G401.6 (cell line): ENCODE results near the gene RPL37.

Source experiments
- FAIRE-seq: peaks from 2 replicates; lab custom pipeline; 2012; peaks lifted over from hg19 to GRCh38; lab: Jason Lieb, UNC

RPL37 gene

DNA sequence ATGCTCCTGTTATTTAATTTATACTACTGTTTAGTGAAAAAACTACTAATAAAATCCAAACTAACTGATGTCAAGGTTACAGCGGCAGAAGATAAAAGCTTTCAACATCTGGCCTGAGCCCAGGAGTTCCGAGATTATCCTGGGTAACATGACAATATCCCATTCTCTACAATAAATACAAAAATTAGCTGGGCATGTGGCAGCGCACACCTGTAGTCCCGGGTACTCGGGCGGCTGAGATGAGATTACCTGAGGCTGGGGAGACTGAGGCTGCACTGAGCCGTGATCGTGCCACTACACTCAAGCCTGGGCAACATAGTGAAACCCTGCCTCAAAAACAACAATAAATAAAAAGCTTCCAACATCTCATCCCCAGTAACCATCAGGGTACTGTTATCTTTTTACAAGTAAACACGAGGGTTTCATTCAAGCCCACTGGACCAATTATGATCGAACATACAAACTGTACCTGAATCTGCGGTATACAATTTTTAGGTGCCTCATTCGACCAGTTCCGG is 1.3 kb downstream of the RPL37 start:
- no peak for FAIRE-seq

DNA sequence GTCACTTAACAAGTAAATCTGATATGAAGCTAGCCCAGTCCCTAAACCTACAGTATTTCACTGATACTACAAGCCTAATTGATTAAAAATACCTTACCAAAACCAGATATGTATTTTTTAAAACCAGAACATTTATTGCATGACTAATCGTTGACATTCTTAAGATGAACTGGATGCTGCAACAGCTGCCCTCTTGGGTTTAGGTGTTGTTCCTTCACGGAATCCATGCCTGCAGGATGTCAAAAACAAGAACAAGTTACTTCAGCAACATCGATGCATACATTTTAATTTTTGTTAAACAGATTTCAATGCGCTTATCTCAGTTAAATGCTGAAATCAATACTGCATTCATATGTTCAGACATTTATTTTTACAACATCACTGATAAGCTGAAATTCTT is 2.7 kb downstream of the RPL37 start:
- FAIRE-seq: no peak

DNA sequence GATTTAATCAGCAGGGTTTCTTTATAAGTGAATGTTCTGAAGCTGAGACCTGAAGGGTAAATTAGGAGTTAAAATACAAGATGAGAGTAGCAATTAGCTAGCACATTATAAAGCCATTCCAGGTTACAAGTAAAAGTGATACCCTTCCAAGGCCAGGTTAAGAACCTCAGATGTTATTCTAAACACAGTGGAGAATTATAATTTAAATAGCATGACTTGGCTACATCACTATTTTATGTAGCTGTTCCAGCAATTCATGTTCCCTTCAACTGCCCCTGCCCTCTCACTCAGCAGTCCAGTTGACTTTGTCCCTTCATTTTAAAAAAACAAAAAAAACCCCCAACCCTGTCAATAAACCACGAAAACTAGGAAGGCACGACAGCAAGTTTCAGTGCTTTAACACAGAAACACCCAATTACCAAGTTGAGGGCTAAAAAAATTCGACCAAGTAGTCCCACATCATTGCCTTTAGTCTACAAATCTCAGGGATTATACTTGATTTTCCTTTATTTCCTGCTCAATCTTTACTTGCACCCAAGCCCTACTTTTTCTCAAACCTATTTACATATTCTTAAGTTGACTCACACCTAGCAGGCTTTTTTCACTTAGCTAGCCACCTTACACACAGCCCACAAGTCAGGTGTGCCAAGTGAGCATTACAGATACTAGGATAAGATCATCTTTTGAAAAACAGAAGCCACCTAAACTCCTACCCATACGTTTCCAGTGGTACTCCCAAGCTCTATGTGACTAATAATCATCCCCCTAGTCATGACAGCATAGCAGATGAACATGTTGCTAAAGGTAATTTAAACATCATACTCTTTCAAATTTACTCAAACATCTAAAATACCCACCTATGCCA is 3.4 kb downstream of the RPL37 start:
- no peak for FAIRE-seq

DNA sequence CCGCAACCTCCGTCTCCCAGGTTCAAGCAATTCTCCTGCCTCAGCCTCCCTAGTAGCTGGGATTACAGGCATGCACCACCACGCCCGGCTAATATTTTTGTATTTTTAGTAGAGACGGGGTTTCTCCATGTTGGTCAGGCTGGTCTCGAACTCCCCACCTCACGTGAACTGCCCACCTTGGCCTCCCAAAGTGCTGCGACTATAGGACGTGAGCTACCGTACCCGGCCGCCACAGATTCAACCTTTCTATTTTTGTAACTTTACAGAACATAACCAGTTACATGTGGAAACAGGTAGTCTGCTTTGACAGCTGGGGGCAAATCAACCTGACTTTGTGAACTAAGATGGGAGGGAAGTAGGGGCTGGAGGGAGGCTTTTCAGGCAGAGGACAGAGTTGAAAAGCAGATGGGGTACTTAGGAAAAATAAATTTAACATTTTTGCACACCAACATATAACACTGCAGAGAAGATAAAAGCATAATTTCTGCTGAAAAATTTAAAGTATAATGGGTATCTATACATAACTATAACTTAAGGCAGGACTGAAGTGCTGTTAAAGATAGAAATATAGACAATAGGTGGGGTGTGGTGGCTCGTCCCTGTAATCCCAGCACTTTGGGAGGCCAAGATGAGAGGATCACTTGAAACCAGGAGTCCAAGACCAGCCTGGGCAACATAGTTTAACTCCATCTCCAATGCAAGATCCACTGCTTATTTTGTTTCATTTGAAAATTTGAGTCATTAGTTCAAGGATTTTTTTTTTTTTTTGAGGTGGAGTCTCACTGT is 5.1 kb downstream of the RPL37 start:
- no peak for FAIRE-seq

DNA sequence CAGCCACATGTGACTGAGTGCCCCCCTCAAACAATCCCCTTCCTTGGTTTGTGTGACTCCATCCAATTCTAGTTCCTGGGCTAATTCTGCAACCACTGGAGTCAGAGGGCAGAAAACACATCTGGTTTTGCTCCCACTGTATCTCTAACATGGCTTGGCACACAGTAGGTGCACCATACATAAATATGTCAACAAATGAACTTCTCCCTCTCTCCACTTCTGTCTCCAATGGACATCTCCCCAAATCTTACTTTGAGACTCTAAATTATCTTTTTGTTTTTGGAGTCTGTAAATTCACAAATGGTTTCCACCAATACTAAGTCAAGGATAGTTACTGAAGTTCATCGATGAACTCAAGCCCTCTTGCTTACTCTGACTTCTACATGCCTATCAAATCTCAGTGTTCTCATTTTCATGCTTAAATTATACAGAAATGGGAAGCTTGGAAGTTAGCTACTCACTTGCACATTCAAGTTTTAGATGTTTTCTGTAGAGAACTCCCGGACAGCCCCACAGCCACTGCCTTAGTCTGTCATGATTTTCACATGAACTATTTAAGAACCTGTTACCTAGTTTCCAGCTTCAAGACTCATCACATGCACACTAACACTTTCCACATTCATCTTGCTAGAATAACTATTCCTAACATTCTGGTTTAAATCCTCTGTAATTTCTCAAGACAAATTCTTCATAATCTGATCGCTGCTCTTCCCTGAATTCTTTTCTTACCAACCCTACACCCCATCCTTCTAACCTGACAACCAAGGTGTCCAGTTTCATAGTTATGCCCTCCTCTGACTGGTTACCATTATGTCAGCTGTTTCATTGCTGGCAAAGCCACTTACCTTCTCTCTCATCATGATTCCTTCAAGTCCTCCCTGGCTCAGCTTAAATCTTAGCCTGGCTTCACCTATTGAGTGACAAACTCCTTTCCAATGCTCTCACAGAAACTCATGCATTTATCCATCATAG is 6.0 kb downstream of the RPL37 start:
- FAIRE-seq: no peak

DNA sequence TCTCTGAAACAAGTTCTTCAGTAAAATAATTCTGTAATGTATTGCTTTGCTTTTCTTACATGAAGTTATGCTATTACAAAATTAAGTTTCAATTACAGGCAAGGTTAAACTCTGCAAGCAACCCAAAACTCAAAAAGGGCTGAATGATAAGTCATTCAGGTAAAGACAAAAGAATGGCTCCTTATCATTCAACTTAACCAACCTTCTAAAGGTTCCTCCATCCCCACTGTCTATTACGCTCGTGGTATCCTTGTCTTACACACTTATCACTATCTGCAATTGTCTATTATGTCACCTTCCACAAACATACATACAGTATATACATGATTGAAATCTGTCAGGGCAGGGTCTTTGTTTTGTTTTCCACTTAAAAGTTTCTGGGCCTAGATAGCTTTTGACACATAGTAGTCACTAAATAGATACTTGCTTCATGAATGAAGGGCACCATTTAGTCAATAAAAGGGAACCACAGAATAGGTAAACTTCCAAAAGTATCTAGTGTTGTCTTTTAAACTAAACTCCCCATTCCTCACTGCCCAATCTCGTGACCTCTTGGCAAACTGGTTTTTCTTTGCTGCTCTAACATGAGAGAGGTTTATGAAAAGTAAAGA is 6.9 kb downstream of the RPL37 start:
- FAIRE-seq: no peak

DNA sequence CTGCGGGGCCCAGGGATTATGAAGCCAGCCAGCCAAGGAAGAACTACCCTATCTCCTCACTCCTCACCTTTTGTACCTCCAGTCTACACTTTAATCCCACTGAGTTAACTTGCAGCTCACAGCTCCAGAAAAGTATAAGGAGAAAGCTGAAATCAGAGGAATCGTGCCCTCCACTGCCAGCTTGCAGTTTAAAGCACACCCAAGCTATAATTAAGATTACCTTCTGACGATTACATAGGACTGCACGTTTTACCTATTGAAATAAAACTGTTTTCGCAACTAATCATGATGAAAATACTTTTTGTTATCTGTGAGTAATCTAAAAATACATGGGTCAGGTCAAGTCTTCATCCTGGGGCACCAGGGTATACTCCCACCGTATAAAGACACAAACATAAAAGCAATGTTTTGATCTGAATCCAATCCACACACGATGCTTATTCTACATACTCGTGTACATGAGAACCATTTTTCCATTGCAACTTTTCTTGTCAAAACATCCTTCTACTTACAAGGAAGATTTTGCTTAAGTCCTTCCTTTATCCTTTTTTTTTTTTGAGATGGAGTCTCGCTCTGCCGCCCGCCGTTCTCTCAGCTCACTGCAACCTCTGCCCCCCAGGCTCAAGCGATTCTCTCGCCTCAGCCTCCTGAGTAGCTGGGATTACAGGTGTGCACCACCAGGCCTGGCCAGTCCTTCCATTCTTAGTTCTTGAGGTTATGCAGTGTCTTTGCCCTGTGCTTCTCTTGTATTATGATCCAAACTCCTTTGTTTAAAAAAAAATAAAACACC is 7.6 kb downstream of the RPL37 start:
- no peak for FAIRE-seq

DNA sequence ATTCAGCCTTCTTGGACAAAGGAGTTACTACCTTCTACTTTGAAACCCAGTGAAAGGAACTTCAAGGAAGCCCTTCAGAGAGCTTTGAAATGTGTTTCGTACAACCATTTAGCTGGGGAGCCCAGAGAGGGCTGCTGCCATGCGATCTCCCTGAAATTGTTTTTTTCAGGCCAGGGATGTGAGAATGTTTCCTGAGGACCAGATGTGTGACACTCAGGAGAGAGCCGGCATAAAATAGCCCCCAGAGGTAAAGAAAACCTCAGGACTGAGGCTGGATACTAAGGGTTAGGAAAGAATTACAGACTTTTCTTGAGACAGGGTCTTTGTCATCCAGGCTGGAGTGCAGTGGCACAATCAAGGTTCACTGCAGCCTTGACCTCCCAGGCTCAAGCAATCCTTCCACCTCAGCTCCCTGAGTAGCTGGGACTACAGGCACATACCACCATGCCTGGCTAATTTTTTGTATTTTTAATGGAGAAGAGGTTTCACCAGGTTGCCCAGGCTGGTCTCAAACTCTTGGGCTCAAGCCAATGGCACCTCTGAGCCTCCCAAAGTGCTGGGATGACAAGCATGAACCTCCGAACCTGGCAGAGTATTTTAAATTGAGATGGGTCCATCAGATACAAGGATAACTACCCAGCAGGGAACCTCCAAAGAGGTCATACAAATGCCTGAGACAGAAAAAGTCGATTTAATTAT is 8.4 kb downstream of the RPL37 start:
- FAIRE-seq: peak; percentile 21

DNA sequence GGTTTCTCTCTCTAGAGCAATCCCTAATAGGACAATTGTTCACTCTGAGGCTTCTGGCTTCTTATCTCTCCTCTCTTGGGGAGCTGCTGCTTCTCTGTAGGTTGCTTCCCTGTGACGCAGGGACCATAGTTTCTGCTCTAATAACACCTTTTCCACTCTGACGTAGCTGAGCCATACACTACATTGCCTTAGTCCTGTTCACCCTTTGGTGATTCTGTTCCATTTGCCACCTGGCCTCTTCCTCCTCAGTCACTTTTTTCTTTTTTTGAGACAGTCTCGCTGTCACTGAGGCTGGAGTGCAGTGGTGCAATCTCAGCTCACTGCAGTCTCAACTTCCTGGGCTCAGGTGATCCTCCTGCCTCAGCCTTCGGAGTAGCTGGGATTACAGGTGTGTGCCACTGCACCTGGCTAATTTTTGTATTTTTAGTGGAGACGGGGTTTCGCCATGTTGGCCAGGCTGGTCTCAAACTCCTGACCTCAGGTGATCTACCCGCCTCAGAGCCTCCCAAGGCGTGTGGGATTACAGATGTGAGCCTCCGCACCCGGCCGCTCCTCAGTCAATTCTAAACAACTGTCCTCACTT is 9.5 kb downstream of the RPL37 start:
- FAIRE-seq: peak; percentile 86

DNA sequence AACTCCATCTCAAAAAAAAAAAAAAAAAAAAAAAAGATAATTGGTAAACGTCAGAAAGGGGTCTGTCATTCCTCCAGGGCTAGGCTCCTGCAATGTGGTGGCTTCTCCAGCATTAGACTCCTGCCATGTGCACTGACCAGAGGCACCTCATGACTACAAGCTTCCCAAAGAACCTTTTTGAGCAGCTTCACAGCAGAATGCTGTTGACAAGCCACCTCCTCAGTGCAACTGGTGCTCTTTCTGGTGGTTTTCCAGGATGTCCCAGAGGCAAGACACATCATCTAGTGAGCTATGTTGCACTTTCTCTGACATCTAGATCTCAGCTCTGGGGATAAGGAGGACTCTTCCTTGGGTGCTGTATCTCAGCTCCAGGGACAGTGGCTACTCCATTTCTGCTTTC is 11.6 kb downstream of the RPL37 start:
- FAIRE-seq: peak; percentile 89

DNA sequence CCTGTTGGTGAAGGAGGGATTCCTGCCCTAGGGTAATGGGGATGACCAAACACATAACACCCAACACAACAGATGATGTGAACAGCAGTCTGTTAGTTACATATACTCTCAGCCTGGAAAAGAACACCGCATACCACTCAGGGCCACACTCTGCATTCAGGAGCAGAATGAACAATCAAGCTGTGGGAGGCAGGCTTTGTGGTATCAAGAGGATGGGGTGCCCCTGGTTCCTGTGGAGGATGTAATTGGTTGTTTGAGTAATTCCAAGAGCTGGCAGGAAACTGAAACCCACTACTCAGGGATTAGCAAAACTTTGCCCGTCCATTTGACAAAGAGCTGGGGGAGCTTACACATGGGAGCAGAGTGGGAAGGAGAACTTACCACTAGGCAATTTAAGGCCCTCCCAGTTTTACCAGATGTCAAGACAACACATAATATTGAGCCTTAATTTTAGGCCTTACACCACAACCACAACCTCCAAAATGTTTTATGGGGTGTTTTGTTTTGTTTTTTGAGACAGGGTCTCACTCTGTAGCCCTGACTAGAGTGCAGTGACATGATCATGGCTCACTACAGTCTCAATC is 21.2 kb downstream of the RPL37 start:
- FAIRE-seq: no peak

DNA sequence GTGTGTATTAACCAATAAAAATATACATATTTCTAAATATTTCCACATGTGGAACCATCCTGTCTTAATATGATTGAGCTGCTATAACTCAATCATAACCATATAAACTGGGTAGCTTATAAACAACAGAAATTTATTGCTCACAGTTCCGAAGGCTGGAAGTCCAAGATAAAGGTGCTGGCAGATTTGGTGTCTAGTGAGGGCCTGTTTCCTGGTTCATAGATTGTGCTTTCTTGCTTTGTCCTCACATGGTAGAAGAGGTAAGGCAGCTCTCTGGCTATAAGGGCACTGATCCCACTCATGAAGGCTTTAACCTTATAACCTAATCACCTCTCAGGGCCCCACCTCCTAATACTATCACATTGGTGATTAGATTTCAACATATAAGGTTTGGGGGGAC is 22.9 kb downstream of the RPL37 start:
- no peak for FAIRE-seq

DNA sequence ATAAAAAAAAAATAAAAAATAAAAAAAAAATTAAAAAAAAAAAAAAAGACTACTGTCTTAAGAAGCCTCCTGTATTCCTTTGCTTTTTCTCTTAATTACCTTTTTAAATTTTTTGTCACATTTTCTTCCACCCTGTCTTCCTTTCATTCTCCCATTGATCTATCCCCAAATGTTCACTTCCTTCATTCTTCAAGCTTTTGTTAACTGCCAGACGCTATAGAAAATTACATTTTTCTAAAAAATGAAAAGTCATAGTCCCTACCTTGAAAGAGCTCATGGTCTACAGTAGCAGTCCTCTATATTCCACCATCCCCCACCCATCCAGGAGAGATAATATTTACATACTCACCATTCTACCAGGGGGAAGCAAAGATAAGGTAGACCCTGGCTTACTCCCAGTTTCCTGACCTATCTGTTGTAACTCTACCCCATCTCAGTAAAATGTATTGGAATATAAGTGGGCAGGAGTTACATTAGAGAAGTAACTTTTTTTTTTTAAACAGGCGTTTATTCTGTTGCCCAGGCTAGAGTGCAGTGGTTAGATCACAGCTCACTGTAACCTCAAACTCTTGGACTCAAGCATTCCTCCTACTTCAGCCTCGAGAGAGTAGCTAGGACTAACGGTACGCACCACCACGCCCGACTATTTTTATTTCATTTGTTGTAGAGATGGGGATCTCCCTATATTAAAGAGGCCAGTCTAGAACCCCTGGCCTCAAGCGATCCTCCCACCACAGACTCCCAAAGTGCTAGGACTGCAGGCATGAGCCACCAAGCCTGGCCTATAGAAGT is 33.1 kb downstream of the RPL37 start:
- no peak for FAIRE-seq

DNA sequence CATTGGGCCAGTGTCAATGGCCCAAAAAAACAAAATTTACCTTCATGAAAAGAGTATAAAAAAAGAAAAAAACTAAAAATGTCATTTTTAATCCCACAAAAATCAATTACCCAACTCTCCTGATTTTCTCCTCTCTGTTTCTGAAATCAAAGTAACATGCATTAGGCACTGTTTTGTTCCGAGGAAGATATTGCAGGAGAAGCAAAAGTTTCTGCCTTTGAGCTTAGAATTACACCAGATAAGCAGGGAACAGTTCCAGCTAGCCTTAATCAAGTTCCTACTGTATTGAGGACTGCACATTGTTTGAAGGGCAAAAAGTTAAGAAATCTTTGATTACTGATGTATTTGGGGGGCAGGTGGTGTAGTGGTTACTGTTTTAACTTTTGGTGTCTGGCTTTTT is 35.8 kb downstream of the RPL37 start:
- FAIRE-seq: no peak

DNA sequence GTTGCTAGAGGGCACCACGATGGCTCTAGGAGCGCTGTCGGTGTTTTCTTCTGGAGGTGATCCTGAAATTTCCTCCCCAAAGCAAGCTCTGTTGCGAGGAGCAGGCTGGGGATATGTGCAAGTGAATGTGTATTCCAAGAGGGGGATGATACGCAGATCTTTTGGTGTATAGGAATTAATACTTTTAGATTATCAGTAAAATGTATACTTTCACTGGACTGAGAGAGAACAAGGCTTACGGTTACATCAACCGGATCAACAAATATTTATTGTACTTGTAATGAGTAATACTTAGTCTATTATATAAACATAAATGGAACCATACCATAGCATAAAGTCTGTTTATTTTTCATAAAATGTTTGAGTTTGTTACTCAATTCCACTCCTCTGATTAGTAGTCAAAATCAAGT is 36.2 kb downstream of the RPL37 start:
- FAIRE-seq: no peak

DNA sequence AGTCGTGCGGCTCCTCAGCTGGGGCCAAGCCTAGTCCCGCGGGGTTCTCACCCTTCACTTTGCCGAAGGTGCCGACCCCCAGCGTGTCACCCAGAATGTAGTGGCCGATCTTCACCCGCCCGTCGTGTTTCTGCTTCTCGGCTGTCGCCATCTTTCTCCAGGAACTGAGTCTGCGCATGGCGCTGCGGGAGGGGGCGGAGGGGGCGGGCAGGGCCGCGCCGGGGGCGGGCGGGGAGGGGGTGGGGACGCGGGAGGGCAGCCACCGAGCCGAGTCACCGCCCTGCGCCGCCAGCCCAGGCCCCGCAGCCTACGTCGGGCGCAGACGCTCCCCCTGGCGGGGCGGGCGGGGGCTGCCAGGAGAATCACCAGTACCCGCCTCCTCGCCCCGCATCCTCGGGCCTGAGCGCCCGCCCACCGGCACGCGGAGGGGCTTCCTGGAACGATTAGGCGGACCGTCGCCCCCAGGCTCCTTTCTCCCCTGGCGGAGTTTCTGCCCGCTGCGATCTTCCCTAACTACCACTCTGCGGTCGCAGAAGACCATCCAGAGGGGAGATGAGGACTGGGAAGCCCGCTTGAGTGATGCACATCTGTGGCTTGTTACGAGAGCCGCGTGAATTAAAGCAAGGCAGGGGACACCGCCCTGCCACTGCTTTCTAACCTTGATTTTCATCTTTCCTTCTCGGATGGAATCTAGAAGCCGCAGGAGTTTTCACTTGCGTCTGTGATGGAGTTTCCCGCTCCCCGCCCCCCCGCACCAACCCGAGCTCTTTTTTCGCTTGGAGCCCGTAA is 36.8 kb downstream of the RPL37 start, which contains the start of gene PRKAA1:
PRKAA1 (minus strand) TSS at position 363 of the 789 bp plus-strand sequence; CDS start at position 178, 185 bp downstream.
- no peak for FAIRE-seq

DNA sequence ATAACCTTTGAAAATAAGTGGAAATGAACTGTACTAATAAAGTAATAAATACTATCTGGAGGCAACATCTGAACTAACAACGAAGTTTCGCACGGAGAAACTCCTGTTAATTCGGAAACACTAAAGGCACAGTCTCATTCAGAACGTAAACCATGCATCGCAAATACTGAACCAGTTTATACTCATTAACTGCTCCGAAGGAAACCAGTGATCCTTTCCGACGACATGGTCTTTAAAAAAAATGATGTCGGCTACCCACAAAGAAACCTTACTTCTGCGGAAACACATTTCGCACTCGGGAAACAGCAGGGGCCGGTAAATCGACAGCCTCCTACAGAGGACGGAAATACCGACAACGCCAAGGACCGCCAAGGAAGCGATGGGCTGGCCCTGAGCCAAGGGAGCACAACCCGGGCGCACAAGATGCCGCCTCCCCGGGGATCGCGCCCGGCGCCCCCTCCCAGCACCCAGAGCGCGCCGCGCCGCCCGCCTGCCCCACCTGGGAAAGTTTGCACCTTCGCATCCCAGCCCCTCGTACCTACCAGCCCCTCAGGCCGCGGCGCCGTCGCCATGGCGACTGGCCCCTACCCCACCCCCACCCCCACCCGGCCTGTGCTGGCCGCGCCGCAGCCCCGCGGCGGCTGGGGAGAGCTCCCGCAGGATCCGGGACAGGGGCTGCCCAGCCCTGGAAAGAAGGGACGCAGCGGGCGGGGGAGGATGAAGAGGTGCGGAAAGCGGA is 37.6 kb downstream of the RPL37 start:
- no peak for FAIRE-seq
